Activated CD4-positive, alpha-beta T cell treated with anti-CD3 and anti-CD28 coated beads, Interleukin-2, Interleukin-6, amounts not matched to agents 100 ng/mL and 50 ng/mL, durations not matched to agents 16 hours and 8 hours (primary cell): Measurements from ENCODE around the gene CMAS.
"Not testable (repeated sequence)": the region's sequence is repeated elsewhere in the genome, so short reads cannot be mapped to it uniquely, and the experiment has no call there.

Experiments
- DNase-seq: peaks from one replicate; pipeline ENCODE4 v3.0.0-alpha.2; 2020

CMAS gene

DNA sequence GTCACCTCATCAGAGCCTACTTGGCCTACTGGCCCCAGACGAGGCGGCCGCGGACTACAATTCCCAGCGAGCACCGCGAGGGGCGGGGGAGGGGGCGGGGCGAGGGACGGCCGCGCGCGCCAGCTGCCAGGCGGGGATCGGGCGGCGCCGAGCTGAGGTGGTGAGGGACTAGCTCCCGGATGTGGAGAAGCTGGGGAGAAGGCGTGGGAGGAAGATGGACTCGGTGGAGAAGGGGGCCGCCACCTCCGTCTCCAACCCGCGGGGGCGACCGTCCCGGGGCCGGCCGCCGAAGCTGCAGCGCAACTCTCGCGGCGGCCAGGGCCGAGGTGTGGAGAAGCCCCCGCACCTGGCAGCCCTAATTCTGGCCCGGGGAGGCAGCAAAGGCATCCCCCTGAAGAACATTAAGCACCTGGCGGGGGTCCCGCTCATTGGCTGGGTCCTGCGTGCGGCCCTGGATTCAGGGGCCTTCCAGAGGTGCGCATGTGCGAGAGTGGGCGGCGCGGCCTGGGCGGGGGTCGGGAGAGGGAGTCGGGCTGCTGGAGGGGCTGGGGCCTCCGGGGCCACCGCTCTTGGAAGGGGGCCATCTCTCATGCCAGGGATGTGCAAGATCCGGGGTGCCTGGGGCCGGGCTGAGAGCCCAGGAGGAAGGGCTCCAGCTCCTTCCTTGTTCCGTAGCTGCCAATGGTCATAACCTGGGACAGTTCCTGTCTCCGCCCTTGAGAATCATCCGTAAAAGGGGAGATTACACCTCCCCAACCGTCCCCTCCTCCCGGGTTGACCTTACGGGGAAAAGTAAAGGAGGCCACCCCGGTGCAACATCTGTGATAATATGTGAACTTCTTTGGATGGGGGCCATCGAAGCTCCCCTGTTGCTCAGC is at the start of gene CMAS:
TSS of gene CMAS (plus strand) at position 129 of the 878 bp plus-strand sequence. CDS start at position 215, 86 bp downstream.
- peak; percentile 89 for DNase-seq

DNA sequence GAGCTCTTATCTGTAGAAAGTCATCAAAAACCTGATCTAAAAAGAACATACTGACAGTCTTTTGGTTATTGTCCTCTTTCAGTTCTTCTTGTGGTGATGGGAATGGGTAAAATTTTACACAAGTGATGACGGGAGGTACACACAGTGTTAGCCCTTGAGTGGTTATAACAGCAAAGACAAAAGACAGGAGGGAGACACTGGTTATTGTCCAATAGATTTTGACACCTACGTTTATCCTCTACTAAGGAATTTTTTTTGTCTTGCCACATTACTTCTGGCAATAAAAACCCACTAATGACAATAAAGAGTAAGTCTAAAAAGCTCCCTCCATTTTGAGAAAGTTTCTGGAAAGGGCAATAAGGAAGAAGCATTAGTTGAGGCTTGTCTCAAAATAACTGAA is 47.7 kb upstream of the CMAS start:
- no peak for DNase-seq

DNA sequence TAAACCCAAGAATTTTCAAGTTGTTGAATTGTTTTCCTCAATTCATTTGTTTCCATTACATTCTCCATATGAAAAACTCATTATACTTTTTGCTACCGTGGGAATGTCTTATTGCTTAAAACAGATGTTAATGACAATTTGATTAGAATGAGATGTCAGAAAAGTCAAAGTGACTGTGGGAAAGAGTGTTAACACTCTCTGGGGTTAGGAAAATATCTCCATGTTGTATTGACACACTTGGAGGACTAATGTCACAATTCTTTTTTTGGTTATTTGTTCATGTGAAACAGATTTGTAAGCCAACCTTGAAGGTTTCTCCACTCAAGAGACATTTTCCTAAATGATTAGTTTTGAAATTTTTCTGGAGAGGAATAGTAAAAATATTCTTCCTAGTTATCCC is 47.2 kb upstream of the CMAS start:
- no peak for DNase-seq

DNA sequence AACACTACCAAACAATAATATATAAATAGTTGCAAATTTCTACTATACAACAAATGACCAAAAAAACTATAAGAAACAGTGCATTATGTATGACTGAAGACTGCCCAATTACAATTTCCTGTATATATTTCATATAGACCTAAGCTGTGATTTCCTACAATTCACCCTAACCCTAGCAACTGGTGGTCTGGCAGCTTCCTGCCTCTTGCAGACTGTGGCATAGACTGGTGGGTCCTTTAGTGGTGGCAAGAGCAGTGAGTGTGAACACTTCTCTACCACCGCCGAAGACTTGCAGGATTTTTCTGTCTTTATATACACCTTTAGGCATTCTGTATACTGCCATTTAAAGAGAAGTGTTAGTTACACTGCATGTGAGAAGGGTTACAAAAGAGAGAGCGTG is 43.6 kb upstream of the CMAS start:
- no peak for DNase-seq

DNA sequence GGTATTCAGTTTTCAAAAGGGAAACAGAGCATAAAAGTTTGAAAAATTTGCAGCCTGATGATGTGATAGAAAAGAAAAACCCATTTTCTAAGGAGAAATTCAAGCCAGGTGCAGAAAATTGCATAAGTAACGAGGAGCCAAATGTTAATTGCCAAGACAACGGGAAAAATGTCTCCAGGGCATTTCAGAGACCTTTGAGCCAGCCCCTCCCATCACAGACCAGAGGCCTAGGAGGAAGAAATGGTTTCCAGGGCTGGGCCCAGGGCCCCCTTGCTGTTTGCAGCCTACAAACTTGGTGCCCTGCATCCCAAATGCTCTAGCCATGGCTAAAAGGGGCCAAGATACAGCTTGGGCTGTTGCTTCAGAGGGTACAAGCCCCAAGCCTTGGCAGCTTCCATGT is 38.2 kb upstream of the CMAS start:
- not testable (repeated sequence) for DNase-seq

DNA sequence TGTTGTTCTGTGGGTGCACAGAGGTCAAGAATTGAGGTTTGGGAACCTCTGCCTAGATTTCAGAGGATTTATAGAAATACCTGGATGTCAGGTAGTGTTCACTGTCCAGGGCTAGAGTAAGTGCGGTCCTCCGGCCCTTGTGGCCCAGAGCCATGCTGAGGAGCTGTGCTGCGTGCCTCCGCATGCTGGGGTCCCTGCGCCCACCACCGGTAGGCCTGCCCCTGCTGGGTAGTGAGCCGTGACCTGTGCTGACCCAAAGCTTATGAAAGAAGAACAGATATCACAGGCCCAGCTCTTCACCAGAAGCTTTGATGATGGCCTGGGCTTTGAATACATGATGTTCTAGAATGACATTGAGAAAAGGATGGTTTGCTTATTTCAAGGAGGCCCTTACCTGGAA is 37.8 kb upstream of the CMAS start:
- no peak for DNase-seq

DNA sequence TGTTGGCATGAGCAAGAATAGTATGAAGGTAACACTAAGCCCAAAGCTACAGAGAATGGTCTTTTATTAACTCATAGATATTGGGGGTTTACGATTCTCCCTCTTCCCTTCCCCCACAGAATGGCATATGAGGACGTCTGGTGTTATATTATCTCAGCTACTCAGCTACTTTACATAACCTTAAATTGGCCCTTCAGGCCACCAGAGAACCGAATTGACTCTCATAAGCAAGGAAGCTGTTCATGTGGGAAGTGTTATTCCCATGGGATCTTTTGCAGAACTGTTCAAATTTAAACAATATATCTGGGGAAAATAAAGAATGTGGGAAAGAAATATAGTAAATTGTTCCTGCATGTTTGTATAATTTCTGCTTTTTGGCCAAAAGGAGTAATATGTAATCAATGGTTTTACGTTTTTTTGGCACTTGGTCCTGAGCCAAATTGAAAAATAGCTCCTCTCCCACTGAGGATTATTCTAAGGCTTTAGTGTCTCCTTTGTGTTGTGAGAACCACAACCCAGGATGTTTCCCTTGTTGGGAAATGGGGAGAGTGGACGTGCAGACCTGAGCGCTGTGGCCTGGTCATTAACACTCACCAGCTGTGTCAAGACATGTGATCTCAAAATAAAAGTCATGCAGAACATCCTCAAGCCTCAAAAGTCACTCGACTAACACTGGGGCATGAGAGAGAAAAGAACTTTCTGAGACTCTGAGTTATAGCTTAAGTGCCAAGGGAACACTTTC is 31.8 kb upstream of the CMAS start:
- DNase-seq = no peak

DNA sequence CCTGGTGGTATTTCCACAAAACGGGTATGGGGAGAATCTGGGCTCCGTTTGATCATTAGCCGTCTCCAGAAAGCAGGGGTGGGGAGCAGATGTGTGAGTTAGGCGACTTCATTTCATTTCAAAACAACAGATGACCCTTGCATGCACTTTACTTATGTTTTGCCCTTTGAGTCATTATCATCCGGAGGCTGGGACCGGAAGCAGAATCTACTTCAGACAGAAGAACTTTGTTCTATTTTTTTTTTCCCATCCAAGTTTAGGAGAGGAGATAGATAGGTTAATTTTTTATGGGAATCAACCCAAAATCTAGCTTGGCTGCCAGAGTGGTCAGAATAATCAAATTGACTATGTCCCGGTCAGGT is 31.3 kb upstream of the CMAS start:
- no peak for DNase-seq

DNA sequence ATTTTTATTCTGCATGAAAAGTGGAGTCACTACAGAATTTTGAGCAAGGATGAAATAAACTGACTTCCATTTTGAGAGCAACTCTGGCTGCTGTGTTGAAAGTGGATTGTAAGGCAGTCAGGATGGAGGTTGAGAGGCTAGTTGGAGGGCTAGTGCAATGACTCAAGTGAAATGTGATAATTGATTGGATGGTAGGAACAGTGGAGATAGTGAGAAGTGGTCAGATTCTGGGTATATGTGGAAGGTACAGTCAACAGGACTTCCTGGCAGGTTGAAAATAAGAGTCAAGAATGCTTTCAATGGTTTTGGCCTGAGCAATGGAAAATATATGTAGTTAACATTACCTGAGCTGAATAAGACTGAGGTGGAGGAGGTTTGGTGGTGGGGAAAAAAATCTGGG is 29.0 kb upstream of the CMAS start:
- DNase-seq = no peak

DNA sequence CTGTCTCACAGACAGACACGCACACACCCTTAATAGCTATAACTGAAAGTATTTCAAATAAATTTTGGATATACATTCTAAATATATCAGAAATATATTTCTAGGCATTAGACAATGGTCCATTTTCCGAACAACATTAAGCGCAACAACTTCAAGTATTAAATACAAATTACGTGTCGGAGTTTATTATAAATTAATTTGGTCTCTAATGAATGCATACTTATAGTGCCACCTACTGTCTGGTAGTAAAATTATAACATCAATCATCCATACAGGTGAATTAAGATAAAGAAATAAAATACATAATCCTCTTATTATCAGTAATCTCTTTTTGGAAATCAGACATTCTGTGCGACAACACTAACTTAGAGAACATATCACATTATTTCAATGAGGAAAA is 27.2 kb upstream of the CMAS start:
- no peak for DNase-seq

DNA sequence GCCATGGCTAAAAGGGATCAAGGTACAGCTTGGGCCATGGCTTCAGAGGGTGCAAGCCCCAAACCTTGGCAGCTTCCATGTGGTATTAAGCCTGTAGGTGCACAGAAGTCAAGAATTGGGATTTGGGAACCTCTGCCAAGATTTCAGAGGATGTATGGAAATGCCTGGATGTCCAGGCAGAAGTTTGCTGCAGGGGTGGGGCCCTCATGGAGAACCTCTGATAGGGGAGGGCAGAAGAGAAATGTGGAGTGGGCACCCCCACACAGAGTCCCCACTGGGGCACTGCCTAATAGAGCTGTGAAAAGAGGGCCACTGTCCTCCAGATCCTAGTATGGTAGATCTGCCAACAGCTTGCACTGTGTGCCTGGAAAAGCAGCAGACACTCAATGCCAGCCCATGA is 22.5 kb upstream of the CMAS start:
- DNase-seq = not testable (repeated sequence)

DNA sequence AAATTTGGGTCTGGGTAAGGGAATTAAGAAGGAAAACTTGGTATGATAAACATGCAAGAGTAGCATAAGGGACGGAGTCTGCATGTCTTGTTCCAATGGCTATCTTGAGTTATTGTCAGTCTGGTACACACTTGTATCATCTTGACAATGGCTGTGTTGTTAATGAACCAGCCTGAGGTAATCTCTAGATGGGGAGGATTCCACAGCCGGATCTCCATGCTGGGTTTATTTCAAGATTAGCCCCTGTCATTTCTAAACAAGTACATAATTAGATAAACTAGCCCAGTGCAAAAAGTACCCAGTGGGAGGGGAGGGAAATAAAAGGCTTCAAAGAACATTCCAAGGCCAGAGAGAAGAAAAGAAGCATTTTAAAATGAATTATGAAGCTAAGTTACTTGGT is 16.5 kb upstream of the CMAS start:
- DNase-seq = no peak

DNA sequence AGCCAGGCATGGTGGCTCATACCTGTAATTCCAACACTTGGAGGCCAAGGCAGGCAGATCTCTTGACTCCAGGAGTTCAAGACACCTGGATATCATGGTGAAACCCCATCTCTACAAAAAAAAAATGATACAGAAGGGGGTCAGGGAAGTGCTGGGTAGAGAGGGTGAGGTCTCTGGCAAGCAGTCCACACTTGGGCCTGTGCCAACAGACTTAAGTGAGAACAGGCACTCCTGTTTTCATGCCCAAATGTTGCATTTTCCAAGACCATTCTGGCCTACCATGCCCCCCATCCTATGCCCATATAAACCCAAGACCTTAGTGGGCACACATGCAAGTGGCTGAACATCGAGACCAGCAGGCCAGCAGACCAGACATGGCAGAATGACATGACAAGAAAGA is 16.0 kb upstream of the CMAS start:
- DNase-seq = no peak

DNA sequence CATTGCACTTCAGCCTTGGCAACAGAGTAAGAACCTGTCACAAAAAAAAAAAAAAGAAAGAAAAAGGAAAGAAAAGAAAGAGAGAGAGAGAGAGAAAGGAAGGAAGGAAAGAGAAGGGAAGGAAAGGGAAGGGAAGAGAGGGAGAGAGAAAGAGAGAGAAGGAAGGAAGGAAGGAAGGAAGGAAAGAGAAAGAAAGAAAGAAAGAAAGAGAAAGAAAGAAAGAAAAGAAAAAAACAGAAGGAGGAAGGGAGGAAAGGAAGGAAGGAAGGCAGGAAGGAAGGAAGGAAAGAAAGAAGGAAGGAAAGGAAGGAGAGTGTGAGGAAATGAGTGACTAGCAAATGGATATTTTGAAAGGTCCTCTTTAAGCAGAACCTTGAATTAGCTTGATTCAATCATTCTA is 13.3 kb upstream of the CMAS start:
- no peak for DNase-seq

DNA sequence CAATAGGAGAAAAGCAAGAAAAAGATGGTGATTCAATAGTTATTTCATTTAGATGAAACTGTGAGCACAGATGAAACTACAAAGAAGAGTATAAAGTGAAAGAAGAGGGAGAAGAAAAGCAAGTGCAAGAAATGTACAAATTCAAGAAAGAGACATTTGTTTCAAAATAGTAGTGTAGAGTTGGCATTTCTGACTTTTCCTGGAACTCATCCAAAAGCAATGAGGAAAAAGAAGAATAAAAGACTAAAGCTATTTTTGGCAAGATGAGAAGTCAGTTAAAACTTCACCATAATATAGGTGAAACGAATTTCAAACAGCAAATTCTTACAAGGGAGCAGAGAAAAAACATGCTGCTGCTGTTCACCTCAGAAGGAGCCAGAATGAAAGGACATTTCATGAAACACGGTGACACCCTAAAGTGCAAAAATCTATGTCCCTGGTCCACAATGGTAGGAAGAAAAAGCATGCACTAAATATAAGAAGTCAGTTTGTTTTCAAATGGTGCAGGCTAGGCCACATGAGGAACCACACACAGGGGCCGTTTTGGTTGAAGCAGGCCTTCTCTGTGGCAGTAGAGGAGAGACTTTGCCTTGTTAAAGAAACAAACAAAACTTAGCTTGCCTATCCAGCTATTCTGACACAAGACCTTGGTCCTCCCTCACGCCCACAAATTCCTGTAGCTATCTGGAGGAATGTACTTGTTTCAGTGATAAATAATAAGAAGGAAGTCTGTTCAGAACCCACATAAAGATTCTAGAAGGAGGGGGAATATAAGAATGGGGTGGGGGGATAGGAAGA is 11.1 kb upstream of the CMAS start:
- DNase-seq = no peak

DNA sequence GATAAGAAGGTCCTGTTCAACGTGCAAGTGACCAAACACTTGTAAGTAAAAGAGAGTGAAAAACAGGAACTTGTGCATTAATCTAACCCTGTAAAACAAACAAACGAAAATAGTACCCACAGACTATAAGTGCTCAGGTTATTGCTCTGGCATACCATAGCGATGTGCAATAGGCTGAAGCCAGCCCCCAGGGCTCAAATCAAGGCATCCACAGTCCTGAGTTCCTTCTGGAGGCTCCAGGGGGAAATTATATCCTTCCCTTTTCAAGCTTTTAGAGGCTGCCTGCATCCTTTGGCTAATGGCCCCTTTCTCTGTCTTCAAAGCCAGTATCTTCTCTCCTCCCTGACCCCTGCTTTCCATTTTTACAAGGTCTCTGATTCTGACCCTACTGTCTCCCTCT is 8.1 kb upstream of the CMAS start:
- DNase-seq = no peak

DNA sequence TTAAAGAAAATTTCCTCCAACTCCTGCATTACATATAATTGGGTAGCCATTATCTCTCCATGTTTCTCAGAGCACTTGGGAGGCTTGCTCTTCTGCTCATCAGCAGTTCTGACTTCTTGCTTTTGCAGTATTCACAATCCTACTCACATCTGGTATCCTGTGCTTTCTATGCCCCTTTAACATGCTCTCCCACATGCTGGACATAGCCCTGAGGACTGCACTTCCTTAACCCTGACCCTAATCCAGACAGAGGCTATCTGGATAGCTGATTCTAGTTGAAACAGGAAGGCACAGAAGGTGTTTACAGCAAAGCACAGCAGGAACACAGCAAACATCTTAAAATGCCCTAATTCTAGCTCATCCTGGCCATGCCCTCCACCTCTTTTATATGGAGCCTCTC is 7.3 kb upstream of the CMAS start:
- DNase-seq = no peak

DNA sequence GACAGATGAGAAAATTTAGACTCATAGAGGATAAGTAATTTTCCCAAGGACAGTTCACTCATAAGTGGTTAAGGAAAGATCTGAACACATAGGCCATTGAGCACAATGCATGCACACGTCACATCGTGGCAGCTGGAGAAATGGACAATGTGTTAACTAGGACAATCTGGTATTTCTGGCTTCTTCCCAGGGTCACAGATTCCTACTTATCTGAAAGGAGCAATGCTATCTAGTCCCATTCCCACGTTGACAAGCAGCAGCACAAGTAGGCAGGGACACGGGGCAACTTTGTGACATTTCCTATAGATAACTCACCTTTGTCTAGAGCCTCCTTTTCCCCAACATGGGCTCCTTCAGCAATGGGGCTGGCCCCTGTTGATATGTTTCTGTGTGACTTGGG is 6.7 kb upstream of the CMAS start:
- no peak for DNase-seq

DNA sequence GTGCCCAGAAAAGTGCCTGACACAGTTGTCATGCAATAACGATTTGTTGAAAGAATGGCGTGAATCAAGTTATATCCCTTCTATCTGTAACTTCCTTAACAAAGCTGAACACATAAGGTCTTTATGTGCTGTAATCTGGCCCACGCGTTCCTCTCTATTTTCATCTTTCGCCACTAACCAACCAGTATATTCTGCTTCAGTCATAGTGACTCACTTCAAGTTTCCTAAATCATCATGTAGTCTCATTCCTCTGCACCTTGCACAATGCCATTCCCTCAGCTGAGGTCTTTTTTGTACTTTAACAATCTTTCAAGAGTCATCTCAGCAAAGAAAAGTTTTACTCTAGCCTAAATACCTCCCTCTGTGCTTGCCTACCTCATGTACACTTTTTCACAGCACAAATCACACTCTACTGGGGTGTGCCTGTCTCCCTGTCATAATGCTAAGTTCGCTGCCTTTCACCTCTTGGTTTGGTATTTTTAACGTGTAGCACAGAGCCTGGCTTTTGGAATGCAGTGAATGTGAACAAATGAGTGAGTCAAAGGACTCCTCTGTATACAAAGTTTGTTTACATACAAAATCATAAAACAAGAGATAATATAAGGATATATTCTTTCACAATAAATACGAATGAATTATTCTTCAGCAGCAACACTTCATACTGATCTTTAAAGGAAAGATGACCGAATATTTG is 2.9 kb upstream of the CMAS start:
- peak; percentile 5 for DNase-seq

DNA sequence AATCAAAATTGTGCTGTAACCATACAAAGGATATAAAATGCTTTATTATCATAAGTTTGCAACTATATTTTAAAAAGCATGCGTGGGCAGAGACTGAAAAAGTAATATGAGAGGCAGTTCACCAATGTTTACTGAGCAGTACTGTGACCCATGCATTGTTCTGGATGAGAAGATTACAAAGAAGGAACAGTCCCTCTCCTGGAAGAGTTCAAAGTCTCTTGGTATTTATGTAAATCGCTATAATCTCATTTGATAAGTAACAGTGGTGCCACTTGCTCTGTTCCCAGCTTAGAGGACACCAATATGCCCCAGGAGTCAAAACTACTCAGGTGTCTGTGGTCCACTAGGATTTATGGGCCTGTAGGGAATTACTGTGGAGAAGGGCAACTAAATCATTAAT is 2.1 kb upstream of the CMAS start:
- no peak for DNase-seq

DNA sequence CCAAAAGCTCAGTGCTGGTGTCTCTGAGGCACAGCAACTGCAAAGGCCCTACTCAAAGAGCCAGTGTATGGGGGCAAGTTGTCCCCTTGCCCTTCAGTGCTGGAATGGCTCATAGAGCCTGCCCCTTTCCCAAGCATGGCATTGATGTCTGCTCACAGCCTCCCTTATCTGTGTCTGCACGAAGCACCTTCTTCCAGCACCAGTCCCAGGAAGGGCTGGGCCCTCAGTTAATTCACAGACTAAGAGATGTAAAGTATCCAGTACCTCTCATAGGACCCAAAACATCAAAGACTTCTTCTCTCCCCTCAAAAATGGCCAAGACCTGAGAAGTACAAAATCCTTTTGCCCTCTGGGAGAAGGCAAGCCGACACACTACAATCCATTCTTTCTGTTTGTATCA is 1.6 kb upstream of the CMAS start:
- no peak for DNase-seq

DNA sequence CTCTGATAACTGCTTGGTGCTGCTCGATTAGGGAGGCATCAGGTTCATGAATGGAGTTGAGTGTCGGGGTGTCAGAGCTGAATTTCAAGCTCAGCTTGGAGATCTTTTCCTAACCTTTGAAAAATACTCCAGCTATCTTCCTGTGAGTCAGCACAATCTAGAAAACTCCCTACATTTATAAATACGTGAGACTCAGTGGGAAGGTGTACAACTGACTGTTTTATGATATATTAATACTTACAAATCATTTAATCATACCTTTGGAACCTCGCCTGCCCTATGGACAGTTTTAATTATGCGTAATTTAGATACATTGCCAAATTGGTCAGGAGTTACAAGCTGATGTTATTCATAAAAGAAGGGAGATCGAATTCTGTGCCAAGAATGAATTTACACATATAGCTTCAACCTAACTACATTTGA is 961 bp downstream of the CMAS start:
- DNase-seq = no peak

DNA sequence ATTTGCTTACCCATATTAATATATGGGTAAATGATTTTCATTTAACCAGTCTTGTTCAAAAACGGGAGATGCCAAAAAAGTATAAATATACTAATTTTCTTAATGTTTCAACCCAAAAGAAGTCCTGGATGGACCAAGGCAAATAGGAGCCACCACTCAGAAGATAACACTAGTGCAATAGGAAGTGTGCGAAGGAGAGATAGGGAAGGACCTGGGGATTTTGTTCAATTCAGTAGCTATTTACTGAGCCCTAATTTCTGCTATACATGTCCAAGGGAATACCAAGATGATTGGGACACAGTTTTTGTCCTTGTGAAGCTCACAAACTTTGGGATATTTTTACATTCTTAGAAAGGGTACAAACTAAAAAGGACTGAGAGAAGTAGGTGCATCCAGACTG is 1.5 kb downstream of the CMAS start:
- no peak for DNase-seq
